Large intestine (tissue), 12 donors: ENCODE data around the gene MMP25. TPM values are rescaled to one million over a fixed set of nuclear protein-coding genes. Genes with fewer than 3 reads are reported as not detected.
A peak's percentile ranks its signal among the peaks of the same experiment; 100 is the strongest.

Source experiments
- DNase-seq, 2 donors: peaks; one replicate each; pipeline versions ENCODE4 v3.0.0 to v3.0.0-alpha.2; 2013
- H3K27ac ChIP-seq: one replicate; pipeline ENCODE4 v1.5.1; 2013; ENCODE audit warnings: low read length
- H3K27me3 ChIP-seq: 2 replicates; pipeline ENCODE4 v1.6.1; 2013; ENCODE audit warnings: low read length; ENCODE audit not compliant: control insufficient read depth, insufficient read depth
- H3K36me3 ChIP-seq: 2 replicates; pipeline ENCODE4 v1.6.1; 2013; ENCODE audit warnings: low read length; ENCODE audit not compliant: control insufficient read depth, insufficient read depth
- H3K4me1 ChIP-seq: one replicate; pipeline ENCODE4 v1.6.1; 2013; ENCODE audit warnings: low read length; ENCODE audit not compliant: control insufficient read depth, insufficient read depth
- H3K4me3 ChIP-seq: one replicate; pipeline ENCODE4 v1.5.1; 2013; ENCODE audit warnings: low read length
- H3K9me3 ChIP-seq: one replicate; pipeline ENCODE4 v1.6.1; 2013; ENCODE audit warnings: mild to moderate bottlenecking, low read depth, low read length, moderate library complexity; ENCODE audit not compliant: control insufficient read depth
- WGBS: methylation state at CpG from one replicate; pipeline ENCODE4 v1.1.5; 2013; ENCODE audit warnings: low lambda C conversion rate; ENCODE audit not compliant: insufficient coverage; 5-methylcytosine and 5-hydroxymethylcytosine counted together
- long read RNA-seq, 11 donors: transcript quantifications; one replicate each; lab custom pipeline, GENCODE V29; 2026
- polyA plus RNA-seq: library from polyadenylated mRNA; unstranded; fragments of 120-200 nt; gene quantifications from one replicate; pipeline ENCODE4 v1.2.1, GENCODE V29; 2013

The MMP25 gene, protein sequence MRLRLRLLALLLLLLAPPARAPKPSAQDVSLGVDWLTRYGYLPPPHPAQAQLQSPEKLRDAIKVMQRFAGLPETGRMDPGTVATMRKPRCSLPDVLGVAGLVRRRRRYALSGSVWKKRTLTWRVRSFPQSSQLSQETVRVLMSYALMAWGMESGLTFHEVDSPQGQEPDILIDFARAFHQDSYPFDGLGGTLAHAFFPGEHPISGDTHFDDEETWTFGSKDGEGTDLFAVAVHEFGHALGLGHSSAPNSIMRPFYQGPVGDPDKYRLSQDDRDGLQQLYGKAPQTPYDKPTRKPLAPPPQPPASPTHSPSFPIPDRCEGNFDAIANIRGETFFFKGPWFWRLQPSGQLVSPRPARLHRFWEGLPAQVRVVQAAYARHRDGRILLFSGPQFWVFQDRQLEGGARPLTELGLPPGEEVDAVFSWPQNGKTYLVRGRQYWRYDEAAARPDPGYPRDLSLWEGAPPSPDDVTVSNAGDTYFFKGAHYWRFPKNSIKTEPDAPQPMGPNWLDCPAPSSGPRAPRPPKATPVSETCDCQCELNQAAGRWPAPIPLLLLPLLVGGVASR
- polyA plus RNA-seq = 4.3 TPM
- long read RNA-seq, donor 1 = 0 reads
- long read RNA-seq, donor 2 = 0 reads
- long read RNA-seq, donor 3 = 0 reads
- long read RNA-seq, donor 4 = 0 reads
- long read RNA-seq, donor 5 = 0 reads
- long read RNA-seq, donor 6 = 0 reads
- long read RNA-seq, donor 7 = 0 reads
- long read RNA-seq, donor 8, partial matches to known transcripts = 0 of 1 reads
- long read RNA-seq, donor 8, other reads (novel, unspliced or antisense) = 0 of 1 reads
- long read RNA-seq, donor 9 = 0 reads
- long read RNA-seq, donor 10 = 0 reads
- long read RNA-seq, donor 11 = 0 reads

DNA sequence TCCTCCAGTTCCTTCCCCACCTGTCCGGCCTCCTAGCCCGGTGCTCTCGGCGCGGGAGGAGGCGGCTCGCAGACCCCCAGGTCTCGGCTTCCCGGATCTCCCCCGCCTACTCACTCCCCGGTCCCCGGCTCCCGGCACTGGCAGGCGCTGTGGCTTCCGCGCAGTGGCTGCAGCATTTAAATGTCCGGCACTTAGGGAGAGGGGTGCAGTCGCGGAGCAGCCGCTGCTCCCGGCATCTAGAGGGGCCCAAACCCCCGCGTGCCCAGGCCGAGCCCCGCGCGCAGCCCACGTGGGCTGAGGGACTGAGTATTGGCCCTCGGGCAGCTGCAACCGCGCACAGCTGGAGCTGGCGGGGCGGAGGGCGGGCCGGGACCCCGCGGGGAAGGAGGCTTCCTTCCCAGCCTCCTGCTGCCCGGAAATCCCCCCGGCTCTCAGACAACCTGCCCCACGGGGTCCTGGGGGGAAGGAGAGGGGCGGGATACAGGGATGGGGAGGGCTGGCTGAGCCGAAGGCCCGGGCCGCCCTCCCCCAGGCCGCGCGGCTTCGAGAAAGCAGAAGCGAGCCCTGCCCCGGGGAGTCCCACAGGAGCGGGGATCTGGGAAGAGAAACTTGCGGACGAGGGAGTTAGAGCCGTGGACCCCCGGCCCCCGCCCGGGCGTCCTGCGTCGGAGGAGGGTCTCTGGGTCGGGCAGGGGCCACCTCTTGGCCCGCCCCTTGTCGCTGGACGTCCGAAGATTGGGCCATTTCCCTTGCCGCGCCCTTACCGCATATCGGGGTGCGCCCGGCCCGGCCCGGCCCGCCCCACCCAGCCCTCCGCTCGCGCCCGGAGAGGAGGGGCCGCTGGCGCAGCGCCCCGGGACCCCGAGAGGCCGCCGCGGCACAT is at the start of gene MMP25:
Gene MMP25 (plus strand): TSS at position 804 of the 883 bp plus-strand sequence. CDS start 357 bp downstream, outside the sequence.
- peaks cover 9% of the 10 kb centered on the region for H3K4me1 ChIP-seq
- WGBS = no CpG with 5 or more reads among the region's 86 CpGs
- H3K27me3 ChIP-seq = peaks cover 91% of the 10 kb centered on the region
- H3K36me3 ChIP-seq = no peaks in the 10 kb centered on the region
- peak within 1 kb of the TSS; percentile 31 for H3K4me3 ChIP-seq
- H3K27ac ChIP-seq = no peak within 1 kb of the TSS
- peak in 1 of 2 donors; percentile 27 for DNase-seq
- peaks cover 16% of the 10 kb centered on the region for H3K9me3 ChIP-seq

DNA sequence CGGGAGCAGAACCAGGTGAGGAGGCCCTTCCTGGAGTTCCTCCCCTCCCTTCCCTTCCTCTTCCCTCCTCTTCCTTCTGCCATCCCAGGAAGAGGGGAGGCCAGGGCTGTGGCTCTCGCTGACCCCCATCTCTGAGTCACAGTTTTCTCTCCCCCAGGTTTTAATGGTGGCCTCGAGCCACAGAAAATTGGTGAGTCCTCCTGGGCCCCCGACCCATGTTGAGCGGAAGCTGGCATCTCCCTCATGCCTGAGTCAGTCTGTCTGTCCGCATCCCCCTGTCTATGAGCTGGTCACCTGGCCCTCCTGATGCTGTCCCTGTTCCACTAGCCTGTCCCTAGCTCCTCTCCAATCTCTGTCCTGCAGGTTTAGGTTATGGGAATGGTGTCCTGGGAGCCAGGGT is 46.4 kb upstream of the MMP25 start:
- peaks cover 3% of the 10 kb centered on the region for H3K27me3 ChIP-seq
- H3K36me3 ChIP-seq = no peaks in the 10 kb centered on the region
- DNase-seq = no peak
- no CpG with 5 or more reads among the region's 6 CpGs for WGBS
- H3K27ac ChIP-seq = no peak overlapping the region
- no peak overlapping the region for H3K4me3 ChIP-seq
- H3K9me3 ChIP-seq = no peaks in the 10 kb centered on the region
- no peaks in the 10 kb centered on the region for H3K4me1 ChIP-seq

DNA sequence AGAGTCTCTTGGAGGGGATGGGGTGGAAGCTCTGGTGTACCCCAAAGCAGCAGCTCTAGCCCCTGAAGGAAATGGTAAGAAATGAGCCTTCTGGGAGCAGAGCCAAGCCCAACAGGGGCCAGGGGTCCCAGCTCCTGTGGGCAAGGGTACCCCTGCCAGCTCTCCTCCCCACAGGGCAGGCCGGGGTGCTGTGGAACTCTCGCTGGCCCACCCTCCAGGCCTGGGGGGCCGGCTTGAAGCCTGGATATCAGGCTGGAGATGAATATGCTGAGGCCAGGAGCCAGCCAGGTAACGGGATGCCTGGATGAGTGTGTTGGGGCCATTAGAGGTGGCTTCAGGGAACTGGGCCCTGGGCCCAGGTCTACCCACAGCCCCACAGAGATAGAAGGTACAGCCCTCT is 45.8 kb upstream of the MMP25 start:
- H3K9me3 ChIP-seq = no peaks in the 10 kb centered on the region
- WGBS = no CpG with 5 or more reads among the region's 4 CpGs
- no peaks in the 10 kb centered on the region for H3K36me3 ChIP-seq
- H3K27me3 ChIP-seq = peaks cover 4% of the 10 kb centered on the region
- H3K27ac ChIP-seq = no peak overlapping the region
- no peaks in the 10 kb centered on the region for H3K4me1 ChIP-seq
- H3K4me3 ChIP-seq = no peak overlapping the region
- DNase-seq = no peak

DNA sequence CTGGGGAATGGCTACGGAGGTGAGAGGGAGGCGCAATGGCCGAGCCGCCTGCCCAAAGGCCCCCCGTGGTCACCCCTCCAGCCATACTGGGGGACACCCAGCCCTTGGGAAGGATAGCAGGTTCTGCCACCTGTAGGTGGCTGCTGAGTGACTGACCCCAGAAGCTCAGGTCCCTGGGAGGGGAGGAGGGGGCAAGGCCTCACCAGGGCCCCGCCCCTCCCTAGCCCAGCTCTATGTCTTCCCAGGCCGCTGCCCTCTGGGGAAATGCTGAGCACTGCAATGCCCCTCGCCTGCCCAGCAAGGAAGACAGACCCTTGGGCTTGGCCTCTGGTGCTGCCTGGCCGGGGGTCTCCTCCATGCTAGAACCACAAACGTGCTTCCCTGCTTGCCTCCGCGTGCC is 45.0 kb upstream of the MMP25 start:
- H3K27me3 ChIP-seq = peaks cover 7% of the 10 kb centered on the region
- H3K4me3 ChIP-seq = no peak overlapping the region
- no peaks in the 10 kb centered on the region for H3K9me3 ChIP-seq
- WGBS = no CpG with 5 or more reads among the region's 12 CpGs
- no peaks in the 10 kb centered on the region for H3K36me3 ChIP-seq
- no peak overlapping the region for H3K27ac ChIP-seq
- DNase-seq = no peak
- H3K4me1 ChIP-seq = no peaks in the 10 kb centered on the region

DNA sequence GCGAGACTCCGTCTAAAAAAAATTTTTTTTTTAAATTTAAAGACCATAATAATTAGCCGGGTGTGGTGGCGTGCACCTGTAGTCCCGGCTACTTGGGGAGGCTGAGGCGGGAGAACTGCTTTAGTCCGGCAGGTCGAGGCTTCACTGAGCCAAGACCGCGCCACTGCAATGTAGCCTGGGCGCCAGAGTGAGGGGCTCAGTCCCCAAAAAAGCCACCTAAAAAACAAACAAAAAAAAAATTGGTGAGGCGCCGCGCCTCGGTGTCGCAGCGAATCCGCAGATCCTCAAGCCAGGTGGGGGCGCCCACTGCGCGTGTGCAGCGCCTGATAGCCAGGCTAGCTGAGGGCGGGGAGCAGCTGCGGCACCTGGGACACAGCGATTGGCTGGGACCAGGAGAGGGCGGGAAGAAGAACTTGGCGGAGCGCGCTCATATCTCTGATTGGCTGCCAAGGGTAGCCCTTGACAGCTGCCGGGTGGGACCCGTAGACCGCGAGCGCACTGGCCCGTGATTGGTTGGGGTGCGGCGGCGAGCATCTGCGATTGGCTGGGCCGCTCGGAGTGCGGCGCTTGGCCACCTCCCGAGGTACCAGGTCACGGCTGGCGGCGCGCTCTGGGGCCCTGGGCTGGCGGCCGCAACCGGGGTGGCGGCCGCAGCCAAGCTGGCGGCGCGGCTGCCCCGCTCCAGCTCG is 42.6 kb upstream of the MMP25 start:
- no peak overlapping the region for H3K27ac ChIP-seq
- no CpG with 5 or more reads among the region's 58 CpGs for WGBS
- DNase-seq = peak; percentile 99 to 100
- H3K36me3 ChIP-seq = no peaks in the 10 kb centered on the region
- peaks cover 12% of the 10 kb centered on the region for H3K4me1 ChIP-seq
- H3K9me3 ChIP-seq = no peaks in the 10 kb centered on the region
- H3K27me3 ChIP-seq = peaks cover 17% of the 10 kb centered on the region
- no peak overlapping the region for H3K4me3 ChIP-seq

DNA sequence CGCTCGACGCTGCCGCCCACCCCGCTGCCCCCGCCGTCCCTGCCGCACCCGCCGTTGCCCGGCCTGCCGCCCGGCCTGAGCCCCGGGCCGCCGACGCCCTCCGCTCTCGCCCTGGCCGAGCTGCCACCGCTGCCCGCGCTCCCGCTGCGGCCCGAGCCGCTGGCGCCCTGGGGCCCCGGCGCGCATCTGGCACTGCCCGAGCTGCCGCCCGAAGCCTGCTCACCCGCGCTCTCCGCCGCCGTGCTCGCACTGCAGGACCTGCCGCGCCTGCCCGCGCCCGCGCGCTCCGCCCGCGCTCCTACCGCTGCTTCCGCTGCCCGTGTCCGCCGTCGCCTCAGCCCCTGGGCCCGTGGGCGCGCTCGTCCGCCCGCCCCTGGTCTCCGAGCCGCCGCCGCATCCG is 42.0 kb upstream of the MMP25 start:
- no peak for DNase-seq
- Histone ChIP-seq H3K4me1 (peaks cover 18% of the 10 kb centered on the region), H3K4me3 (no peak overlapping the region), H3K9me3 (no peaks in the 10 kb centered on the region), H3K36me3 (no peaks in the 10 kb centered on the region), H3K27me3 (peaks cover 18% of the 10 kb centered on the region), H3K27ac (no peak overlapping the region)
- no CpG with 5 or more reads among the region's 67 CpGs for WGBS

DNA sequence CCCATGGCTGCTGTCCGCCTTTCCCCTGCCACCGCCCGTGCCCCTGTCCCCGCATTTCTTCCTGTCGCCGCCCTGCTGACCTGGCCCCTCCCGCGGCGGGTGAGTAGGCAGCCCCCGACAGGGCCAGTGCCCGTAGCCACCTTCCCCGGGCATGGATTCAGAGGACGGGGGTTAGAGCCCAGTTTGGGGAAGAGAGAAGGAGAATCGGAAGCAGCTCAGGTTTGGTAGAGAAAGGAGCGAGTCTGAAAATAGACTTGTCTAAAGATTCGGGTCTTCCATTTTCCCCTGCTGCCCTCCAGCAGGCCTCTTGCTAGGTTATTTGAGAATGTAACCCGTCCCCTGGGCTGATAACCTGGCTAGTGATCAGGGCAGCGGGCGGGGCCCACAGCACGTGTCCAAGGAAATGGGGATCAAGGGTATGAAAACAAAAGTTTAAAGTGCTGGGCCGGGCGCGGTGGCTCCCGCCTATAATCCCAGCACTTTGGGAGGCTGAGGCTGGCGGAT is 41.5 kb upstream of the MMP25 start:
- WGBS = no CpG with 5 or more reads among the region's 25 CpGs
- Histone ChIP-seq H3K27ac (peak overlapping the region; percentile 99), H3K4me1 (peaks cover 23% of the 10 kb centered on the region), H3K27me3 (peaks cover 21% of the 10 kb centered on the region), H3K9me3 (no peaks in the 10 kb centered on the region), H3K36me3 (no peaks in the 10 kb centered on the region), H3K4me3 (peak overlapping the region; percentile 59)
- peak; percentile 48 to 80 for DNase-seq

DNA sequence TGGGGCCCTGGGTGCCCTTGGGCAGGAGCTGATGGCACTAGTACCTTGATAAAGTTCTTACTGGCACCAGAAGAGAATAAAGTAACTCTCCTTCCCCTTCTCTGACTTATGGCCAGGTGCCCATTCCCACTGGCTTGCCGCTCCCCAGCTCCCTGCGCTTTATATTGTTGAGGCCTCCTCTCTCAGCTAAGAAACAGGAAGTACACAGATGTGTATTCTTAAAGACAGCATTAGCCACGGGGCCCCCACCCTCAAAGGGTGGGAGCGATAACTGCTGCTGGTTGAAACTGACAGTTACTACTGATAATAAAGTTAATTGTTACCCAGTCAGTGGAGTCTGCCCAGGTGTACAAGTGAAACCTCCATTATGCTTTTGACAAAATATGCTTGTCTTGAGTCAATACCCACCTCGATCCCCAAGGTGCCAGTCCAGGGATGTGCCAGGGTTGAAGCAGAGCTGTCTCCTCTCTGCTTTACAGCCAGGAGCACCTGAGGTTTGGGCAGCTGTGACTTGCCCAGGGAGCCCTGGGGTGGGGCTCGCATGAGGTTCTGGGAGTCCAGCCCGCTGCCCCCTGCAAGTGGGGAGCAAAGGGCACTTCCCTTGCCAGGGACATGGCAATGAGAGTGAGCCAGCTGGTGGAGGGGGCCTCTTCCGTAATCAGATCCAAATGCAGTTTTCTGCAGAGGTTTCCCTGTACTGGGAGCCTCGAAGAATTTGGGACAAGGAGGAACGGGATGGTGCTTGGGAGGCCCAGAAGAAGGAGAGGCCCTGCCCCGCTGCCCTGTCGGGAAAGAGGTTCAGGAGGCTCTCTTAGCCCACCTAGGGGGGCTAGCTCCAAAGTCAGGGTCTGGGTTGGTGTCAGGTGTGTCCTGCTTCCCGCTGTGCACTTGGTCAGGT is 39.1 kb upstream of the MMP25 start:
- H3K4me3 ChIP-seq = peak overlapping the region; percentile 59
- H3K4me1 ChIP-seq = peaks cover 42% of the 10 kb centered on the region

More for the DNA sequence above, 39.1 kb upstream of the MMP25 start:
- DNase-seq = peak; percentile 93 to 98
- Histone ChIP-seq H3K27ac (peak overlapping the region; percentile 99), H3K36me3 (no peaks in the 10 kb centered on the region), H3K9me3 (no peaks in the 10 kb centered on the region), H3K27me3 (peaks cover 28% of the 10 kb centered on the region)
- whole genome bisulfite sequencing = no CpG with 5 or more reads among the region's 13 CpGs
